HG03439 (cell line): ENCODE measurements around the gene CCNQ.

ENCODE experiments used
- ATAC-seq: cut with Tn5 transposase; IDR thresholded peaks from one replicate; pipeline ENCODE4 v1.9.1; 2021; ENCODE audit warnings: mild to moderate bottlenecking, moderate library complexity; ENCODE audit not compliant: unreplicated experiment

The CCNQ gene

DNA sequence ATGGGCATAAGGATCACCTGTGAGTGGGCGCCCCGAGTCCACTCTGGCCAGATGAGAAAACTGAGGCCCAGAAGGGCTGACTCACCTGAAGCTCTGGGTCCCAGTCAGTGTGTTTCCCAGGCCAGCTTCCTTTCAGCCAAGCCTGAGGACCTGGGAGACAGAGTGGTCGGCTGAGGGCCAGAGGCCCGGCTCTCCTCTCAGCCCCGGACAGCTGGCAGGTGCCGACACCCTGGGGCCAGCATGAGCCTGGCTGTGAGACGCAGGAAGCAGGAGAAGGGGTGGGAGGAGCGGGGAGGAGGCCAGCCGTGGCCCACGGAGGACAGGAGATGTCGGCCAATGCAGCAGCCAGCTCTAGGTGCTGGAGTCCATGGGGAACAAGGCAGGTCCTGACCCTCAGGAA lies 52.6 kb downstream of the CCNQ start:
- ATAC-seq, result no peak

DNA sequence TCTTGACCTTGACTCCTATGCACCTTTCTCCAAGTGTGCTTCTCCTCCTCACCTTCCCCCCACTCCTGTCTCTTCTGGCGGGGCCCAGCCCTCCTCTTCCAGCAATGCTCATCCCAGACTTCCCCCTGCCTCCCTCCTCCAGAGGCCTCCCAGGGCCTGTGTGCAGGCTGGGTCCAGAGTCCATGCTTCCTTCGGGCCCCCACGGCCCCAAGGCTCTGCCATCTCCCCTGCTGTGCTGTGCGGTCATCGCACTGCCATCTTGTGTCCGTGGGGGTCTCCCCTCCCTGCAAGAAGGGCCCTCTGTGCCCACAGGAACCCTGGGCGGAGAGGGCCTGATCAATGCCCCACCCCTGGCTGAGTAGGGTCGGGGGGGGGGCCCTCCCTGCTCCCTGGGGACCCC lies 54.2 kb downstream of the CCNQ start:
- no peak for ATAC-seq

DNA sequence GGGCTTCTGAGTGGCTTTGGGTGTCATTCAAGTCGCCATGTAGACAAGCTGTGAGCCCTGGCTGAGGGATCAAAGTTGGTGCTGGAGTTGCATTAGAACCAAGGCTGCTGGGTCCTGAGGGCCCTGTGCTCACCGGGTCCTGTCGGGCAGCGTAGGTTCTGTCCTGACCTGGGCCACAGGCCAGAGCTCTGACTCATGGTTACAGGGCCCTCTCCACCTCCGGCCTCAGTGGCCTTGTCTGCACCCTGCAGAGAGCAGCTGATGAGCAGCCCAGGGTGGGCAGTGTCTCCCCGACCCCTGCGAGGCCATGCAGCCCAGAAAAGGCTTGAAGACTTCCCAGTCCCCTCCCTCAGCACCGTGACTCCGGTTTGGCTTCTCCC lies 59.0 kb downstream of the CCNQ start:
- ATAC-seq, result no peak

DNA sequence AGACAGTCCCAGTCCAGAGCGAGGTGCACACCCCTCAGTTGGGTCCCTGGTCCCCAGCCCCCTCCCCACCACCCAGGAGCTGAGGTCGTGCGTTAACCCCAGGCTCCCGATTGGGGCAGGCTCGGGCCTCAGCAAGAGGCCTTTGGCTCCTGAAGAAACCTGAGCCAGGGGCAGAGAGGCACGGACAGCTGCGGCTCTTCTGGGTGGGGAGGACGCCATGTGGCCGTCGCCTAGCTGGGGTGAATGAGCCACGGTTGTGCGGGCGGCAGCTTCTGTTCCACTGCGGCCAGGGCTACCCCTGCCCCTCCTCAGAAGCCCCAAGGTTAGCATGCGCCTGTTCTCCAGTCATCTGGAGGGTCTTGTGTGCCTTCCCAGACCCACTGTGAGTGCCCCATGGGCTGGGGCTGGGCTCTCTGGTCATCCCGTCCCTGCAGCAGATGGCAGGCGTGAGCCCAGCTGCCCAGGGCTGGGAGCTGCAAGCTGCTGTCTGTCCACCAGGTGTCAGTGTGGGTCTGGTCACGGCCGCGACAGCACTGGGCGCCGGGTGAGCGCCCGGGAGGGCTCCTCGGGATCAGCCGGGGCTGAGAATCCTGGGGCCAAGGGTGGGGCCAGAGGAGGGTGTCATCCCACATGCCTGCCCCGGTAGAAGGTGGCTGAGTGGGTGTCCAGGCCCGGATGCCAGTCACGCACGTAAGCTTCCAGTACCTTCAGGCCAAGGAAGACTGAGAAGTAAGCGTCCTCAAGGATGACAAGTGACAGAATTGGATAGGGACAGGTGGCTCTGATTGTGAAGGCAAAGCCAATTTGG lies 59.6 kb downstream of the CCNQ start:
- ATAC-seq, result peak; percentile 58

DNA sequence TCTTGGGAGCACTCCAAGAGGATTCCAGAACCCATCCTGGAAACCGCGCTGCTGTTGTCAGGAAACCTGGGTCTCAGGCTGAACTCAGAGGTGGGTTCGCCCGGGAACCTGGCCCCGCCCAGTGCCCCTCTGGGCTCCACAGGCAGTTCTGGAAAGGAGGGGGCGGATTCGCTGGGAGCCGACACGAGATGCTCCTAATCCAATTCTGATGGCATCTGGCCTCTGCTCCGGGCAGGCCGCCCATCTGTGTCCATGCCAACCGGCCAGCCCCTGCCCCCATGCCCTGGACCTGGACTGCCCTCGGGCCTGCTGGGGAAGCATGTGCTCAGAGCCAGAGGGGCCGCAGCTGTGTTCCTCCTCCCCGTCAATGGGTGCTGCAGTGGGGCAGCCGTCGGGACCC lies 60.5 kb downstream of the CCNQ start:
- ATAC-seq, result no peak
